ENCODE measurements around the gene MRPS6. TPM values are rescaled to one million over a fixed set of nuclear protein-coding genes. Genes with fewer than 3 reads are reported as not detected.

Gene MRPS6
- total and polyA plus RNA-seq, 2 donors from 2014 or later, result 52.3 to 270 TPM

DNA sequence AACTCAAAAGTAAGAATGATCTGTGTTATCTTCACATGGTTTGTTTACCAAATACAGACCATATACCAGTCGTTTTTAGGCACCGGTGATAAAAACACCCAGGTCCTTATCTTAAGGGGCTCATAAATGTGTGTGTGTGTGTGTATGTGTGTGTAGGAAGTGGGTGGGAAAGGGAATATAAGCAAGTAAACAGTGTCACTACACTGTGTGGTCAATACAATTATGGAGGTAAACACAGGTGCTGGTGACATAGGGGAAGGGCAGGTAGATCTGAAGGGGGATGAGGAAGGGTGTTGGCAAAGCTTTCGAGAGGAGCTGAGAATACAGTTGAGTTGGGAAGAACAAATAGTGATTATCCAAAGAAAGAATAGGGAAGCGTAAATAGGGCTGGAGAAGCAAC is 19.1 kb upstream of the MRPS6 start:
- no peaks in the 10 kb centered on the region for H3K4me1 ChIP-seq (ENCODE audit: control insufficient read depth in 2 of 3, insufficient read depth in 2 of 3, low read depth in 1 of 3, low read length in 3 of 3)
- FAIRE-seq, result no peak
- H3K27me3 ChIP-seq (ENCODE audit: control insufficient read depth, insufficient read depth, low read length), result no peaks in the 10 kb centered on the region
- H3K36me3 ChIP-seq (ENCODE audit: control insufficient read depth in 2 of 3, insufficient read depth in 3 of 3, low read length in 3 of 3), result no peaks in the 10 kb centered on the region
- no peak for DNase-seq
- intact Hi-C loops (cut with DNase I), result no loop called here
- H3K9ac ChIP-seq (ENCODE audit: low read length in 3 of 3), result no peak overlapping the region
- H3K4me3 ChIP-seq (ENCODE audit: low read length in 3 of 3), result no peak overlapping the region
- TF ChIP-seq, protein P1, sequence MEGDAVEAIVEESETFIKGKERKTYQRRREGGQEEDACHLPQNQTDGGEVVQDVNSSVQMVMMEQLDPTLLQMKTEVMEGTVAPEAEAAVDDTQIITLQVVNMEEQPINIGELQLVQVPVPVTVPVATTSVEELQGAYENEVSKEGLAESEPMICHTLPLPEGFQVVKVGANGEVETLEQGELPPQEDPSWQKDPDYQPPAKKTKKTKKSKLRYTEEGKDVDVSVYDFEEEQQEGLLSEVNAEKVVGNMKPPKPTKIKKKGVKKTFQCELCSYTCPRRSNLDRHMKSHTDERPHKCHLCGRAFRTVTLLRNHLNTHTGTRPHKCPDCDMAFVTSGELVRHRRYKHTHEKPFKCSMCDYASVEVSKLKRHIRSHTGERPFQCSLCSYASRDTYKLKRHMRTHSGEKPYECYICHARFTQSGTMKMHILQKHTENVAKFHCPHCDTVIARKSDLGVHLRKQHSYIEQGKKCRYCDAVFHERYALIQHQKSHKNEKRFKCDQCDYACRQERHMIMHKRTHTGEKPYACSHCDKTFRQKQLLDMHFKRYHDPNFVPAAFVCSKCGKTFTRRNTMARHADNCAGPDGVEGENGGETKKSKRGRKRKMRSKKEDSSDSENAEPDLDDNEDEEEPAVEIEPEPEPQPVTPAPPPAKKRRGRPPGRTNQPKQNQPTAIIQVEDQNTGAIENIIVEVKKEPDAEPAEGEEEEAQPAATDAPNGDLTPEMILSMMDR (IDR thresholded peaks at IDR 0.05; ENCODE audit: borderline replicate concordance, extremely low read depth, insufficient read depth), result no peak
- no peak overlapping the region for H3K27ac ChIP-seq (ENCODE audit: low read depth in 2 of 2, low read length in 2 of 2)
- H3K9me3 ChIP-seq (ENCODE audit: control insufficient read depth in 2 of 3, insufficient read depth in 1 of 3, low read length in 3 of 3), result no peaks in the 10 kb centered on the region

- DNase-seq, result no peak
- Histone ChIP-seq H3K36me3 (ENCODE audit: control insufficient read depth in 2 of 3, insufficient read depth in 3 of 3, low read length in 3 of 3) (no peaks in the 10 kb centered on the region), H3K4me3 (ENCODE audit: low read length in 3 of 3) (no peak overlapping the region), H3K9ac (ENCODE audit: low read length in 3 of 3) (no peak overlapping the region), H3K27ac (ENCODE audit: low read depth in 2 of 2, low read length in 2 of 2) (no peak overlapping the region), H3K4me1 (ENCODE audit: control insufficient read depth in 2 of 3, insufficient read depth in 2 of 3, low read depth in 1 of 3, low read length in 3 of 3) (no peaks in the 10 kb centered on the region), H3K27me3 (ENCODE audit: control insufficient read depth, insufficient read depth, low read length) (no peaks in the 10 kb centered on the region), H3K9me3 (ENCODE audit: control insufficient read depth in 2 of 3, insufficient read depth in 1 of 3, low read length in 3 of 3) (no peaks in the 10 kb centered on the region)
- intact Hi-C loops (cut with DNase I), result no loop called here
- TF ChIP-seq, protein P1 (IDR thresholded peaks at IDR 0.05; ENCODE audit: borderline replicate concordance, extremely low read depth, insufficient read depth), result no peak
- no peak for FAIRE-seq
These were observed 17.8 kb upstream of the MRPS6 start for GRCh38 chr21:34055615-34056014.

DNA sequence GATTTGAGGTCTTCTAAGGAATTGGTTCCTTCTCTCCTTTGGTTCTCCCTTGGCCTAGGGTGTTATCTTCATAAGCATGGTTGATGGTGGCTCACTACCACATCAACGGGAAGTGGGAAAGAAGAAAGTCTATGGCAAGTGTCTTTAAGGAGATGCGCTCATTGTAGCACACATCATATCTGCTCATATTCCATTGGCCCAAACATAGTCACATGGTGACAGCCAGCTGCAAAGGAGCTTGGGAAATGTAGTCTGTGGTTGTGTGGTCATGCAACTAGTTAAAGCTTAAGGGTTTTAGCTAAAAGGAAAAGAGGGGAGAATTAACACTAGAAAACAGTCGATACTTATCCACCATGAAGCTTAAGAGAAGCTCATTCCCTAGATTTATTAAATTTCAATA is 11.4 kb upstream of the MRPS6 start:
- no peak overlapping the region for H3K9ac ChIP-seq (ENCODE audit: low read length in 3 of 3)
- DNase-seq (no peak), FAIRE-seq (no peak)
- H3K27me3 ChIP-seq (ENCODE audit: control insufficient read depth, insufficient read depth, low read length), result no peaks in the 10 kb centered on the region
- TF ChIP-seq, protein P1 (IDR thresholded peaks at IDR 0.05; ENCODE audit: borderline replicate concordance, extremely low read depth, insufficient read depth), result no peak
- intact Hi-C loops (cut with DNase I), result no loop called here
- no peaks in the 10 kb centered on the region for H3K36me3 ChIP-seq (ENCODE audit: control insufficient read depth in 2 of 3, insufficient read depth in 3 of 3, low read length in 3 of 3)
- no peak overlapping the region for H3K27ac ChIP-seq (ENCODE audit: low read depth in 2 of 2, low read length in 2 of 2)
- H3K9me3 ChIP-seq (ENCODE audit: control insufficient read depth in 2 of 3, insufficient read depth in 1 of 3, low read length in 3 of 3), result no peaks in the 10 kb centered on the region
- H3K4me3 ChIP-seq (ENCODE audit: low read length in 3 of 3), result no peak overlapping the region
- no peaks in the 10 kb centered on the region for H3K4me1 ChIP-seq (ENCODE audit: control insufficient read depth in 2 of 3, insufficient read depth in 2 of 3, low read depth in 1 of 3, low read length in 3 of 3)

GRCh38 chr21:34065027-34065426 is 8.4 kb upstream of the MRPS6 start:
- Histone ChIP-seq H3K9ac (ENCODE audit: low read length in 3 of 3) (no peak overlapping the region), H3K27ac (ENCODE audit: low read depth in 2 of 2, low read length in 2 of 2) (no peak overlapping the region), H3K27me3 (ENCODE audit: control insufficient read depth, insufficient read depth, low read length) (no peaks in the 10 kb centered on the region), H3K9me3 (ENCODE audit: control insufficient read depth in 2 of 3, insufficient read depth in 1 of 3, low read length in 3 of 3) (no peaks in the 10 kb centered on the region), H3K4me1 (ENCODE audit: control insufficient read depth in 2 of 3, insufficient read depth in 2 of 3, low read depth in 1 of 3, low read length in 3 of 3) (no peaks in the 10 kb centered on the region), H3K4me3 (ENCODE audit: low read length in 3 of 3) (no peak overlapping the region), H3K36me3 (ENCODE audit: control insufficient read depth in 2 of 3, insufficient read depth in 3 of 3, low read length in 3 of 3) (no peaks in the 10 kb centered on the region)
- intact Hi-C loops (cut with DNase I), result no loop called here
- TF ChIP-seq, protein P1 (IDR thresholded peaks at IDR 0.05; ENCODE audit: borderline replicate concordance, extremely low read depth, insufficient read depth), result no peak
- FAIRE-seq (no peak), DNase-seq (no peak)
